Measurements from ENCODE around the gene NT5DC3. TPM values are rescaled to one million over a fixed set of nuclear protein-coding genes. Genes with fewer than 3 reads are reported as not detected.

Gene NT5DC3
- polyA plus RNA-seq, 3 donors: 4.5 to 6.8 (median 6.7) TPM

- no peak for DNase-seq (ENCODE audit: extremely low read depth in 1 of 11, low read depth in 9 of 11, low spot score in 4 of 11)
Observed at GRCh38 chr12:103799504-103799856, 41.6 kb downstream of the NT5DC3 start.

DNA sequence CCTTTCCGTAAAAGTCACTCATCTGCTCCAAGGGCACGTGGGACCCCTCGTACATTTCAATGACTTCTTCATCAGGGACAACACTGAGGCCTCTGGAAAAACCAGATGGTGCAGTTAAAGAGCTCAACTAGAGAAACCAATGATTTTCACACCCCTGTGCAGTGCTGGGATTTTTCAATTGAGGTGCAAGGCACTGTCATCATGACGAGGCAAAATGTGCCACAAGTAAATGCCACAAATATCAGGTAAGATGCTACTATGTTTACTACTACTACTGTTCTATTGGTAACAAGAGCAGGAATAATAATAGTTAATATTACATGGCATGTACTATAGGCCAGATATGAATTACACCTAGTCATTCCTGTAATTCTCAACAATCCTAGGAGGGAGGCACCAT lies 42.4 kb downstream of the NT5DC3 start:
- no peak for DNase-seq (ENCODE audit: extremely low read depth in 1 of 11, low read depth in 9 of 11, low spot score in 4 of 11)

GRCh38 chr12:103794309-103795213 lies 46.5 kb downstream of the NT5DC3 start:
- no peak for DNase-seq (ENCODE audit: extremely low read depth in 1 of 11, low read depth in 9 of 11, low spot score in 4 of 11)

DNA sequence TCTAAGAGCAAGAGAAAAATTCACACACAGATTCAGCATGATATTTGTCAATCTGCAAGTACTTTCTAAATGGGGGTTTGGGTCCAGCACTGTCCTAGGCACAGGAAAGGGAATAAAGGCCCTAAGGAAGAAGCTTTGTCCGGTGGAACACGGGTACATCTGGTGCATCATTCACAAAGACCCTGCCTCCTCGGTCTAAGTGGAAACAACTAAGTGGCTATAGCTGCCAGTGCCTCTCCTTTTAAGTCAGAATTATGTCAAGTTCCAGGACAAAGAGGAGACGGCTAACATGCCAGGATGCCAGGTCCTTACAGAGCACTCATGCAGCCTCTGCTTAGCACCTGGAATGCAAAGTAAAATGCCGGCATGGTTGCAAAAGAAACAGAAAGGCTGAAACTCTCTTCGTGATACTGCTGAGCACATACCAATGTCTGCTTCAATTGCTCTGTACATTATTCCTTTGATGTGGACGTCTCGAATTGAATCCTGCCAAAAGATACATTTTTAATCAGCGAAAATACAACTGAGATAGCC lies 47.5 kb downstream of the NT5DC3 start:
- DNase-seq (ENCODE audit: extremely low read depth in 1 of 11, low read depth in 9 of 11, low spot score in 4 of 11): no peak

DNA sequence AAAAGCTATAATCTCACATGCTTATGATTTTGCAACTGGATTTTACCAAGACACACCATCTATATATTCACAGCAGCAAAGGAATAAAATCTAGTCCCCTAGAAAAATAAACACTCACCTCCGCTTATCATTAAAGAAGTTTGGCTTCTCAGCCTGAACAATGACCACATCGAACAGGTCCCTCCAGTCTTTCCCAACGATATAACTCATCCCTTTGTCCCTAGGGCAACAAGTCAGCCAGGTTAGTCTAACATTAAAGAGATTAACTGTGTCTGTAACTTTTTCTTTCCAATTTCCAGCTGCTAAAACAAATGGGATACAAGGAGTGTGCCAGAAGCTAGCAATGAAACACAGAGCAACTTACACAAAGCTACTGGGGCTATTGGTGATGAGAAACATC lies 48.0 kb downstream of the NT5DC3 start:
- no peak for DNase-seq (ENCODE audit: extremely low read depth in 1 of 11, low read depth in 9 of 11, low spot score in 4 of 11)

GRCh38 chr12:103791350-103791920 lies 49.6 kb downstream of the NT5DC3 start:
- no peak for DNase-seq (ENCODE audit: extremely low read depth in 1 of 11, low read depth in 9 of 11, low spot score in 4 of 11)

GRCh38 chr12:103786201-103786600 lies 54.8 kb downstream of the NT5DC3 start:
- no peak for DNase-seq (ENCODE audit: extremely low read depth in 1 of 11, low read depth in 9 of 11, low spot score in 4 of 11)

DNA sequence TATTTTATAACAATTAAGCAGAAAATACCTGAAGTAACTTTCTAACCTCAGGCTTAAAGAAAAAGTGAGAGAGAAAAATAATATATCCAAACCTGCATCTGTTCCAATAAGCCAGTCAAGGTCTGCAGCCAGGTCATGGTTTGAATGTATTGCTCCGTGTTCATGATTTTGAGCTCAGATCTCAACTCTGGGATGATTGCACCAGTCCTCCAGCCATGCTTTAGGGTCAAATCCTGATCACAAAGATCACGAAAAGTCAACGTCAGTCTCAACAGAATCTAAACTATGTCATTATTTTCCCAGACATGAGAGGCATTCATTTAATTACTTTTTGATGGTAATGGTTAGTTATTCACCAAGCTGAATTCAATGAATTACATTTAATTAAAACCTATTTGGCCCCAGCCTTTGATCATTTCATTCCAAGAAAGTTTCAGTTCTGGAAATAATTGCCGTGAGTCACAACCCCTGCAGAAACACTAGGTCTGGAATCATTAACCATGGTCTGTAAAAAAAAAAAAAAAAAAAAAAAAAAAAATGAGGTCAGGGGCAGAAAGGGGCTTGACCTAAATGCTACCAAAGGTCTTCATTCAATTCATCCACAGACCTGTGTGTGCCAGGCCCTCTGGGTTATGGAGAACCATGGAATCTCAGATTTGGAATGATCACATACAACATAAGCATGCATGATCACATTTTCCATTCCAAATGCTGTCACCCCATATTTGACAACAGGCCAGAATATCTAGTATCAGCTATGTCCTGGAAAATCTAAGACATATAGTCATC lies 55.6 kb downstream of the NT5DC3 start:
- DNase-seq (ENCODE audit: extremely low read depth in 1 of 11, low read depth in 9 of 11, low spot score in 4 of 11): peak in 3 of 11 donors; percentile 26 to 32 (median 27)

DNA sequence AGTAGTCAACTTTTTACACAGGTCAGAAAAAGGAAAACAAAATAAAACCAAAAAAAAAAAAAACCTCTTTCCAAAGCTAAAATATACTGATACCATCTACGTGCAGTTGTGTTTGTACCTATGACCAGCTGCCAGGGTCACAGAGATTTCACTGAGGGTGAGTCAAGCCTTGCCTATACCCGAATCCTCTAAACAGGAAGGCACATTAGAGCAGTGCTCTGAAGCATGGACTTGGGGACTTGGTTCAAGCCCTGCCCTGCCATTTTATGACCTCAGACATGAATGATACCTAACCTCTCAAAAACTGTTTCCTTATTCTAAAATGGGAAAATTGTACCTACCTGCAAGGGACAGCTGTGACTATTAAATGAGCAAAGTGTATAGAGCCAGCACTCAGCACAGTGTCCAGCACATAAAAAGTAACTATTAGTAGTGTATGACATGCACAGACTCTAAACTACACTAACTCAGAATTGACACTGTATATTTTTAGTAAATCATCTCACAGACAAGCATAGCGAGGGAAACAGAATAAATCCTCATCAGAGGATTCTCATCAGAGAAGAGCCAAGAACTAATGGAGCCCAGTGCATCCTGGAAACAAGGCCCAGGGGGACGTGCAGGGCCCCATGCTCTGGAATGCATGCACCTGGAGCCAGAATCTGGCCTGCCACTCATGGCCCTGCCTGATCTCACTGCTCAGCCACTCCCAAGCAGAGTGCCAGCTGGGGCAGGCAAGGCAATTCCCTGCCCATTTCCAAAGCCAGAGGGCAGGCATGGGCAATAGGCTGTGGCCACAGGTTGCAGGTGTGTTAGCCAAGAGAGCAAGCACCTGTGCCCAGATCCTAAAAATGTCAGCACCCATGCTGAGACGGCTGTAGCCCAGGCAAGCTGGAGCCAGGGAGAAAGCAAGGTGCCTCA lies 57.0 kb downstream of the NT5DC3 start:
- DNase-seq (ENCODE audit: extremely low read depth in 1 of 11, low read depth in 9 of 11, low spot score in 4 of 11): no peak

- DNase-seq (ENCODE audit: extremely low read depth in 1 of 11, low read depth in 9 of 11, low spot score in 4 of 11): no peak
Observed at GRCh38 chr12:103782399-103782798, 58.6 kb downstream of the NT5DC3 start.

DNA sequence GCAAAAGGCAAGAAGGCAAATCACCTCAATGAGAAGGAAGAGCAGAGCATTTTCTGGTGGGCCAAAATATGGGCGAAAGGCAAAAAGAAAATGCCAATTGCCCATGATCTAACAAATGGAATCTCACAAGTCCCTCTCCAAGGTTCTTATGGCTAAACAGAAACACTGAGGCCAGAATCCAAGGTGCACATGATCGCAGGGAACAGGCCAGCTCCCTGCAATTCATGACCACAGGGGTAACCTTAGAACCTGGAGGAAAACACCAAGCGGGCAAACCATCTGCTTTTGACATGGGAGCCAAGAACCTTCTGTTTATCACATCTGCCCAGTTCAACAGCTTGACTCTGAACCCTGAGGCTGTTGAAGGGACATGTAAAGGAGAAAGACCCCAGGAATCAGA lies 60.0 kb downstream of the NT5DC3 start:
- DNase-seq (ENCODE audit: extremely low read depth in 1 of 11, low read depth in 9 of 11, low spot score in 4 of 11): no peak

GRCh38 chr12:103780093-103780440 lies 61.0 kb downstream of the NT5DC3 start:
- DNase-seq (ENCODE audit: extremely low read depth in 1 of 11, low read depth in 9 of 11, low spot score in 4 of 11): no peak

- no peak for DNase-seq (ENCODE audit: extremely low read depth in 1 of 11, low read depth in 9 of 11, low spot score in 4 of 11)
Observed at GRCh38 chr12:103779410-103780092, 61.5 kb downstream of the NT5DC3 start.

DNA sequence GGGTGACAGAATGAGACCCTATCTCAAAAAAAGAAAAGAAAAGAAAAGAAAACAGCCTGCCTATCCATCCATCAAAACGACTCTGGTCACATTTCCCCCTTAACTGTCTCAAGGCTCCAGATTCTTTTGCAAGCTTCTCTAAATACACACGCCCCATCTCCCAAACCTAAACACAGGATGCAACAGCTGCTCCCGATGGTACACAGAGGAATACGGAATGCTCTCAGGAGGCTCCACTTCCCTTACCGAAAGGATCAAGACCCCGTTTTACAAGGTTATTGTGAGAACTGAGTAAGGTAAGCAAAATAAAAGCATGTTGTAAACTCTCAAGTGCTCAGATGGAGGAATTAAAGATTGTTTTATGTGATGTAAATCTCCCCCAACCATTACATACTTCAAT lies 62.3 kb downstream of the NT5DC3 start:
- no peak for DNase-seq (ENCODE audit: extremely low read depth in 1 of 11, low read depth in 9 of 11, low spot score in 4 of 11)

GRCh38 chr12:103774977-103775560 lies 66.0 kb downstream of the NT5DC3 start:
- no peak for DNase-seq (ENCODE audit: extremely low read depth in 1 of 11, low read depth in 9 of 11, low spot score in 4 of 11)

GRCh38 chr12:103773109-103773910 lies 67.7 kb downstream of the NT5DC3 start:
- DNase-seq (ENCODE audit: extremely low read depth in 1 of 11, low read depth in 9 of 11, low spot score in 4 of 11): peak in 4 of 11 donors; percentile 20 to 30 (median 28)

Measured in renal cortex interstitium (tissue), 11 donors.